ENCODE measurements around the gene CACNB3. TPM values are rescaled to one million over a fixed set of nuclear protein-coding genes. Genes with fewer than 3 reads are reported as not detected.
"Not testable (repeated sequence)": the region's sequence is repeated elsewhere in the genome, so short reads cannot be mapped to it uniquely, and the experiment has no call there.

The CACNB3 gene
- total and polyA plus RNA-seq, 2 experiments from 2014 or later: 23.2 to 28.6 TPM

- Histone ChIP-seq H3K9me2 (replicated peaks; ENCODE audit: insufficient read depth) (no peaks in the 10 kb centered on the region), H4K20me1 (ENCODE audit: insufficient read depth, poor library complexity, severe bottlenecking) (no peaks in the 10 kb centered on the region), H3K4me2 (no peak overlapping the region), H3K4me3 (no peak overlapping the region), H3K27ac (no peak overlapping the region), H3K9me3 (ENCODE audit: low read depth) (no peaks in the 10 kb centered on the region), H2AFZ (no peak overlapping the region), H3K27me3 (no peaks in the 10 kb centered on the region), H3K4me1 (ENCODE audit: insufficient read depth) (no peaks in the 10 kb centered on the region), H3K36me3 (replicated peaks; ENCODE audit: insufficient read depth, low read depth) (no peaks in the 10 kb centered on the region), H3K79me2 (peaks cover 2% of the 10 kb centered on the region)
- TF ChIP-seq EZH2phosphoT487 (IDR thresholded peaks at IDR 0.05; ENCODE audit: low read depth, severe bottlenecking, unreplicated experiment): no peak
- TF ChIP-seq EZH2 (IDR thresholded peaks at IDR 0.05; ENCODE audit: borderline replicate concordance): no peak
- TF ChIP-seq, protein P1, sequence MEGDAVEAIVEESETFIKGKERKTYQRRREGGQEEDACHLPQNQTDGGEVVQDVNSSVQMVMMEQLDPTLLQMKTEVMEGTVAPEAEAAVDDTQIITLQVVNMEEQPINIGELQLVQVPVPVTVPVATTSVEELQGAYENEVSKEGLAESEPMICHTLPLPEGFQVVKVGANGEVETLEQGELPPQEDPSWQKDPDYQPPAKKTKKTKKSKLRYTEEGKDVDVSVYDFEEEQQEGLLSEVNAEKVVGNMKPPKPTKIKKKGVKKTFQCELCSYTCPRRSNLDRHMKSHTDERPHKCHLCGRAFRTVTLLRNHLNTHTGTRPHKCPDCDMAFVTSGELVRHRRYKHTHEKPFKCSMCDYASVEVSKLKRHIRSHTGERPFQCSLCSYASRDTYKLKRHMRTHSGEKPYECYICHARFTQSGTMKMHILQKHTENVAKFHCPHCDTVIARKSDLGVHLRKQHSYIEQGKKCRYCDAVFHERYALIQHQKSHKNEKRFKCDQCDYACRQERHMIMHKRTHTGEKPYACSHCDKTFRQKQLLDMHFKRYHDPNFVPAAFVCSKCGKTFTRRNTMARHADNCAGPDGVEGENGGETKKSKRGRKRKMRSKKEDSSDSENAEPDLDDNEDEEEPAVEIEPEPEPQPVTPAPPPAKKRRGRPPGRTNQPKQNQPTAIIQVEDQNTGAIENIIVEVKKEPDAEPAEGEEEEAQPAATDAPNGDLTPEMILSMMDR (IDR thresholded peaks at IDR 0.05; ENCODE audit: poor library complexity): no peak
- DNase-seq (ENCODE audit: low spot score): no peak
- WGBS (ENCODE audit: low lambda C conversion rate, missing lambda C conversion rate): 92% methylated on average over 5 of the region's 5 CpGs
Observed at GRCh38 chr12:48859607-48860006, 41.3 kb downstream of the CACNB3 start.

DNA sequence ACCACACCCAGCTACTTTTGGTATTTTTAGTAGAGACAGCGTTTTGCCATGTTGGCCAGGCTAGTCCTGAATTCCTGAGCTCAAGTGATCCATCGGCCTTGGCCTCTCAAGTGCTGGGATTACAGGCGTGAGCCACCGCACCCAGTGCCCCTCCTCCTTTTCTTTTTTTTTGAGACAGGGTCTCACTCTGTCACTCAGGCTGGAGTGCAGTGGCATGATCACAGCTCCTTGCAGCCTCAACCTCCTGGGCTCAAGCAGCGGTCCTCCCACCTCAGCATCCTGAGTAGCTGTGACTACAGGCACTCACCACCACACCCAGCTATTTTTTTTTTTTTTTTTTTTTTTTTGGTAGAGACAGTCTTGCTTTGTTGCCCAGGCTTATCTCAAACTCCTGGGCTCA lies 41.9 kb downstream of the CACNB3 start:
- WGBS (ENCODE audit: low lambda C conversion rate, missing lambda C conversion rate): 90% methylated on average over 5 of the region's 5 CpGs
- not testable (repeated sequence) for H3K4me2 ChIP-seq; H3K36me3 ChIP-seq (replicated peaks; ENCODE audit: insufficient read depth, low read depth); H3K79me2 ChIP-seq; H3K4me3 ChIP-seq; H3K27me3 ChIP-seq; DNase-seq (ENCODE audit: low spot score); H4K20me1 ChIP-seq (ENCODE audit: insufficient read depth, poor library complexity, severe bottlenecking); H3K9me3 ChIP-seq (ENCODE audit: low read depth); H3K4me1 ChIP-seq (ENCODE audit: insufficient read depth); H3K27ac ChIP-seq; H3K9me2 ChIP-seq (replicated peaks; ENCODE audit: insufficient read depth); H2AFZ ChIP-seq

GRCh38 chr12:48861111-48861510 lies 42.8 kb downstream of the CACNB3 start:
- Histone ChIP-seq H2AFZ (no peak overlapping the region), H4K20me1 (ENCODE audit: insufficient read depth, poor library complexity, severe bottlenecking) (peaks cover 2% of the 10 kb centered on the region), H3K9me2 (replicated peaks; ENCODE audit: insufficient read depth) (no peaks in the 10 kb centered on the region), H3K4me1 (ENCODE audit: insufficient read depth) (no peaks in the 10 kb centered on the region), H3K27me3 (no peaks in the 10 kb centered on the region), H3K4me3 (no peak overlapping the region), H3K4me2 (no peak overlapping the region), H3K79me2 (peaks cover 8% of the 10 kb centered on the region), H3K36me3 (replicated peaks; ENCODE audit: insufficient read depth, low read depth) (no peaks in the 10 kb centered on the region), H3K27ac (no peak overlapping the region), H3K9me3 (ENCODE audit: low read depth) (no peaks in the 10 kb centered on the region)
- TF ChIP-seq EZH2 (IDR thresholded peaks at IDR 0.05; ENCODE audit: borderline replicate concordance) (no peak), EZH2phosphoT487 (IDR thresholded peaks at IDR 0.05; ENCODE audit: low read depth, severe bottlenecking, unreplicated experiment) (no peak)
- TF ChIP-seq, protein P1 (IDR thresholded peaks at IDR 0.05; ENCODE audit: poor library complexity): no peak
- no peak for DNase-seq (ENCODE audit: low spot score)
- WGBS (ENCODE audit: low lambda C conversion rate, missing lambda C conversion rate): 88% methylated on average over 2 of the region's 2 CpGs

DNA sequence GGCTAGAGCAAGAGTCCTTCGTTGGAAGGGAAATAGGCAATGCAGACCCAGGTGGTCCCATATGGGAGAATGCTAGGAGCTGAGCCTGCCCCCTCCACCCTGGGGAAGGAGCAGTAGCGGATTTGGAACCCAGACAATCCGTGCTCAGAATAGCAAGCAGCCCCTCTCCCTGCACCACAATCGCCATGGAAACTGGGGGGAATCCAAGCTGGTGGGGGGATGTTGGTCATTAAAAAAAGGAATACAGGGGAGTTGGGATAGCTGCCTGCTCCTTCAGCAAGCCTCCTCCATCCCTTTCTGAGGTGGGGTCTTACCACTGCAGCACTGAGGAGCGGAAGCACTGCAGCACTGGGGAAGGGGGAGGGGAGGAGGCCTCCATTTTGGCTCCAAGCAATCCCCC lies 44.5 kb downstream of the CACNB3 start:
- no peaks in the 10 kb centered on the region for H3K4me1 ChIP-seq (ENCODE audit: insufficient read depth)
- H3K9me3 ChIP-seq (ENCODE audit: low read depth): no peaks in the 10 kb centered on the region
- no peaks in the 10 kb centered on the region for H3K27me3 ChIP-seq
- WGBS (ENCODE audit: low lambda C conversion rate, missing lambda C conversion rate): 78% methylated on average over 5 of the region's 5 CpGs
- peaks cover 2% of the 10 kb centered on the region for H4K20me1 ChIP-seq (ENCODE audit: insufficient read depth, poor library complexity, severe bottlenecking)
- no peak for DNase-seq (ENCODE audit: low spot score)
- H3K79me2 ChIP-seq: peaks cover 8% of the 10 kb centered on the region
- no peak overlapping the region for H2AFZ ChIP-seq
- TF ChIP-seq EZH2phosphoT487 (IDR thresholded peaks at IDR 0.05; ENCODE audit: low read depth, severe bottlenecking, unreplicated experiment) (no peak), EZH2 (IDR thresholded peaks at IDR 0.05; ENCODE audit: borderline replicate concordance) (no peak)
- TF ChIP-seq, protein P1 (IDR thresholded peaks at IDR 0.05; ENCODE audit: poor library complexity): no peak
- no peak overlapping the region for H3K4me2 ChIP-seq
- H3K4me3 ChIP-seq: no peak overlapping the region
- no peaks in the 10 kb centered on the region for H3K36me3 ChIP-seq (replicated peaks; ENCODE audit: insufficient read depth, low read depth)
- no peaks in the 10 kb centered on the region for H3K9me2 ChIP-seq (replicated peaks; ENCODE audit: insufficient read depth)
- H3K27ac ChIP-seq: no peak overlapping the region
